Lower lobe of right lung (tissue), 2 donors: ENCODE measurements around the gene XPA. TPM values are rescaled to one million over a fixed set of nuclear protein-coding genes. Genes with fewer than 3 reads are reported as not detected.
A peak's percentile ranks its signal among the peaks of the same experiment; 100 is the strongest.

Experiments used
- ATAC-seq, 2 donors: fragments of 200-7000 bp; cut with Tn5 transposase; one replicate each; pipeline ENCODE4 v1.9.1; 2020 to 2022; ENCODE audit warnings: mild to moderate bottlenecking in 2 of 2, moderate library complexity in 2 of 2
- DNase-seq: peaks from one replicate; pipeline ENCODE4 v3.0.0-alpha.2; 2020
- H3K27ac ChIP-seq: fragments of 200-600 bp; one replicate; pipeline ENCODE4 v1.8.0; 2022
- H3K27me3 ChIP-seq: fragments of 200-600 bp; one replicate; pipeline ENCODE4 v1.8.0; 2022; ENCODE audit warnings: low read depth
- H3K36me3 ChIP-seq: fragments of 200-600 bp; one replicate; pipeline ENCODE4 v1.8.0; 2022; ENCODE audit warnings: mild to moderate bottlenecking
- H3K4me1 ChIP-seq: fragments of 200-600 bp; one replicate; pipeline ENCODE4 v1.8.0; 2022
- H3K4me3 ChIP-seq: fragments of 200-600 bp; one replicate; pipeline ENCODE4 v1.8.0; 2022; ENCODE audit warnings: mild to moderate bottlenecking
- H3K9me3 ChIP-seq: fragments of 200-600 bp; one replicate; pipeline ENCODE4 v1.8.0; 2022
- CTCF ChIP-seq: fragments of 200-600 bp; IDR thresholded peaks from one replicate; pipeline ENCODE4 v1.8.0; 2022; ENCODE audit warnings: antibody characterized with exemption, mild to moderate bottlenecking
- intact Hi-C: fragments of 100-400 bp; cut with DNase I; formaldehyde crosslinking; loops from one replicate; pipeline ENCODE4 v1.11.0; 2022
- total RNA-seq: library from RNA; stranded (reverse); fragmentation: NEBNext Ultra II Directional; extraction: Animal tissue kit (Norgen Biotek cat#: 25700); gene quantifications from one replicate; pipeline ENCODE4 v1.2.1, GENCODE V29; 2021
- donor health status: DM: no; HTN: yes; CAD: no; lungs with severe emphysema.

XPA gene
- total RNA-seq, 1 donor from 2014 or later = 11.3 TPM

- ATAC-seq = peak; percentile 85 to 89
- intact Hi-C loops = no loop called here
- no peak for DNase-seq
These were observed 13.4 kb upstream of the XPA start for GRCh38 chr9:97710356-97711222.

GRCh38 chr9:97706246-97706645 is 9.1 kb upstream of the XPA start:
- Histone ChIP-seq H3K27ac (no peak overlapping the region), H3K36me3 (no peaks in the 10 kb centered on the region), H3K4me3 (no peak overlapping the region), H3K4me1 (no peaks in the 10 kb centered on the region), H3K27me3 (peaks cover under 1% of the 10 kb centered on the region), H3K9me3 (no peaks in the 10 kb centered on the region)
- TF ChIP-seq CTCF = no peak
- ATAC-seq (no peak), DNase-seq (no peak)
- intact Hi-C loops = no loop called here

More at GRCh38 chr9:97710356-97711222, 13.4 kb upstream of the XPA start:
- no peak overlapping the region for H3K27ac ChIP-seq
- H3K4me3 ChIP-seq = no peak overlapping the region
- peaks cover 6% of the 10 kb centered on the region for H3K27me3 ChIP-seq
- no peaks in the 10 kb centered on the region for H3K4me1 ChIP-seq
- TF ChIP-seq CTCF = peak; percentile 87
- no peaks in the 10 kb centered on the region for H3K36me3 ChIP-seq
- H3K9me3 ChIP-seq = no peaks in the 10 kb centered on the region

- no peak overlapping the region for H3K27ac ChIP-seq
- H3K4me1 ChIP-seq = no peaks in the 10 kb centered on the region
- H3K4me3 ChIP-seq = no peak overlapping the region
- ATAC-seq (no peak), DNase-seq (no peak)
- H3K9me3 ChIP-seq = no peaks in the 10 kb centered on the region
- no peak for TF ChIP-seq CTCF
- H3K27me3 ChIP-seq = no peaks in the 10 kb centered on the region
- intact Hi-C loops = no loop called here
- H3K36me3 ChIP-seq = no peaks in the 10 kb centered on the region
These were observed 8.3 kb upstream of the XPA start for GRCh38 chr9:97705354-97705950.

GRCh38 chr9:97704851-97705250 is 7.7 kb upstream of the XPA start:
- intact Hi-C loops = no loop called here
- Histone ChIP-seq H3K36me3 (no peaks in the 10 kb centered on the region), H3K27ac (no peak overlapping the region), H3K27me3 (no peaks in the 10 kb centered on the region), H3K9me3 (no peaks in the 10 kb centered on the region), H3K4me1 (no peaks in the 10 kb centered on the region), H3K4me3 (no peak overlapping the region)
- ATAC-seq (no peak), DNase-seq (no peak)
- no peak for TF ChIP-seq CTCF

- ATAC-seq (no peak), DNase-seq (no peak)
- no peak for TF ChIP-seq CTCF
- H3K27ac ChIP-seq = no peak overlapping the region
- H3K4me1 ChIP-seq = no peaks in the 10 kb centered on the region
- intact Hi-C loops = no loop called here
- no peaks in the 10 kb centered on the region for H3K27me3 ChIP-seq
- H3K9me3 ChIP-seq = no peaks in the 10 kb centered on the region
- no peak overlapping the region for H3K4me3 ChIP-seq
- no peaks in the 10 kb centered on the region for H3K36me3 ChIP-seq
These were observed 7.2 kb upstream of the XPA start for GRCh38 chr9:97704345-97704677.
